BE2C (cell line): ENCODE measurements around the gene TMEM86B.
A peak's percentile ranks its signal among the peaks of the same experiment; 100 is the strongest.

ENCODE experiments used
- DNase-seq: peaks from one replicate; pipeline ENCODE4 v3.0.0-alpha.2; 2020
- H3K27me3 ChIP-seq: fragments of 250-450 bp; sonication (Bioruptor Pico); 2 replicates; pipeline ENCODE4 v1.5.1; 2020; ENCODE audit warnings: mild to moderate bottlenecking
- H3K36me3 ChIP-seq: fragments of 250-450 bp; sonication (Bioruptor Pico); 2 replicates; pipeline ENCODE4 v1.5.1; 2020; ENCODE audit warnings: mild to moderate bottlenecking
- H3K4me1 ChIP-seq: fragments of 250-450 bp; sonication (Bioruptor Pico); 2 replicates; pipeline ENCODE4 v1.5.1; 2020
- H3K4me3 ChIP-seq: 2 replicates; pipeline ENCODE4 v1.5.1; 2011; ENCODE audit warnings: low read depth, low read length
- H3K9me3 ChIP-seq: fragments of 250-450 bp; sonication (Bioruptor Pico); 2 replicates; pipeline ENCODE4 v1.5.1; 2020
- CTCF ChIP-seq: IDR thresholded peaks from 2 replicates; pipeline ENCODE4 v1.5.1; 2012; ENCODE audit warnings: mild to moderate bottlenecking, low read depth, low read length

The TMEM86B gene

GRCh38 chr19:55189403-55189835 lies 39.1 kb downstream of the TMEM86B start:
- no peak for TF ChIP-seq CTCF
- H3K4me3 ChIP-seq: no peak overlapping the region
- DNase-seq: peak; percentile 65
- no peaks in the 10 kb centered on the region for H3K4me1 ChIP-seq
- peaks cover 3% of the 10 kb centered on the region for H3K9me3 ChIP-seq
- H3K27me3 ChIP-seq: no peaks in the 10 kb centered on the region
- H3K36me3 ChIP-seq: no peaks in the 10 kb centered on the region

- H3K4me1 ChIP-seq: no peaks in the 10 kb centered on the region
- DNase-seq: no peak
- no peaks in the 10 kb centered on the region for H3K36me3 ChIP-seq
- TF ChIP-seq CTCF: no peak
- no peaks in the 10 kb centered on the region for H3K27me3 ChIP-seq
- no peak overlapping the region for H3K4me3 ChIP-seq
- peaks cover 3% of the 10 kb centered on the region for H3K9me3 ChIP-seq
These were observed 39.9 kb downstream of the TMEM86B start for GRCh38 chr19:55188625-55189024.

GRCh38 chr19:55186080-55186479 lies 42.5 kb downstream of the TMEM86B start:
- Histone ChIP-seq H3K36me3 (no peaks in the 10 kb centered on the region), H3K27me3 (no peaks in the 10 kb centered on the region), H3K4me3 (no peak overlapping the region), H3K9me3 (peaks cover 3% of the 10 kb centered on the region), H3K4me1 (no peaks in the 10 kb centered on the region)
- no peak for TF ChIP-seq CTCF
- DNase-seq: no peak

GRCh38 chr19:55181740-55182139 lies 46.8 kb downstream of the TMEM86B start:
- H3K27me3 ChIP-seq: no peaks in the 10 kb centered on the region

GRCh38 chr19:55179606-55180484 lies 48.7 kb downstream of the TMEM86B start, which contains the start of gene SYT5:
SYT5 (minus strand) TSS chr19:55180289; CDS start chr19:55179041, 1,248 bp downstream.
- Histone ChIP-seq H3K9me3 (no peaks in the 10 kb centered on the region), H3K4me1 (no peaks in the 10 kb centered on the region; the same call in 1 of the 2 replicates), H3K27me3 (no peaks in the 10 kb centered on the region), H3K36me3 (no peaks in the 10 kb centered on the region), H3K4me3 (peak within 1 kb of the TSS; percentile 78)
- DNase-seq: peak; percentile 58
- TF ChIP-seq CTCF: no peak

More at GRCh38 chr19:55181740-55182139, 46.8 kb downstream of the TMEM86B start:
- Histone ChIP-seq H3K36me3 (no peaks in the 10 kb centered on the region), H3K4me1 (no peaks in the 10 kb centered on the region; the same call in 1 of the 2 replicates), H3K9me3 (no peaks in the 10 kb centered on the region), H3K4me3 (no peak overlapping the region)
- TF ChIP-seq CTCF: no peak
- DNase-seq: no peak
